C4-2B (cell line): Measurements from ENCODE around the gene RARRES2.

Experiments
- ZFX ChIP-seq: fragments of 450-650 bp; IDR thresholded peaks from 2 replicates; pipeline ENCODE4 v1.6.1; 2017
- TF ChIP-seq, protein P1 (sequence below): fragments of 450-650 bp; conservative IDR thresholded peaks from 2 replicates; pipeline ENCODE4 v1.5.1; 2017; ENCODE audit warnings: mild to moderate bottlenecking

DNA sequence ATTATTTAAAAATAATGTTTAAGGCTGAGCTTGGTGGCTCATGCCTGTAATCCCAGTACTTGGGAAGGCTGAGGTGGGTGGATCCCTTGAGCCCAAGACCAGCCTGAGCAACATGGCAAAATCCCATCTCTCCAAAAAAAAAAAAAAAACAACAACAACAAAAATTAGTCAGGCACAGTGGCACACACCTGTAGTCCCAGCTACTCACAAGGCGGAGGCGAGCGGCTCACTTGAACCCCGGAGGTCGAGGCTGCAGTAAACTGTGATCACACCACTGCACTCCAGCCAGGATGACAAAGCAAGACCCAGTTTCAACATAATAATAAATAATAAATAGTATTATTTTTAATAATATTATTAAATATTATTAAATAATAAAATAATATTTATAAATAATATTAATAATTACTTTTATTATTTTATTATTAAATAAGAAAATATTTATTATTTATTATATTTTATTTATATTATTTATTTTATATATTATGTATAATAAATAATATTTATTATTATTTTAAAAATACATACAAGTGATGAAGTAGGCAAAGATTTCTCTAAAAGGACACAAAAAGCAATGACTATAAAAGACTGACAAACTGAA, 26.7 kb downstream of the RARRES2 start:
- TF ChIP-seq, protein P1, sequence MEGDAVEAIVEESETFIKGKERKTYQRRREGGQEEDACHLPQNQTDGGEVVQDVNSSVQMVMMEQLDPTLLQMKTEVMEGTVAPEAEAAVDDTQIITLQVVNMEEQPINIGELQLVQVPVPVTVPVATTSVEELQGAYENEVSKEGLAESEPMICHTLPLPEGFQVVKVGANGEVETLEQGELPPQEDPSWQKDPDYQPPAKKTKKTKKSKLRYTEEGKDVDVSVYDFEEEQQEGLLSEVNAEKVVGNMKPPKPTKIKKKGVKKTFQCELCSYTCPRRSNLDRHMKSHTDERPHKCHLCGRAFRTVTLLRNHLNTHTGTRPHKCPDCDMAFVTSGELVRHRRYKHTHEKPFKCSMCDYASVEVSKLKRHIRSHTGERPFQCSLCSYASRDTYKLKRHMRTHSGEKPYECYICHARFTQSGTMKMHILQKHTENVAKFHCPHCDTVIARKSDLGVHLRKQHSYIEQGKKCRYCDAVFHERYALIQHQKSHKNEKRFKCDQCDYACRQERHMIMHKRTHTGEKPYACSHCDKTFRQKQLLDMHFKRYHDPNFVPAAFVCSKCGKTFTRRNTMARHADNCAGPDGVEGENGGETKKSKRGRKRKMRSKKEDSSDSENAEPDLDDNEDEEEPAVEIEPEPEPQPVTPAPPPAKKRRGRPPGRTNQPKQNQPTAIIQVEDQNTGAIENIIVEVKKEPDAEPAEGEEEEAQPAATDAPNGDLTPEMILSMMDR = no peak
- no peak for TF ChIP-seq ZFX
